Activated naive CD8-positive, alpha-beta T cell treated with anti-CD3 and anti-CD28 coated beads, Interleukin-2, amount 50 U/mL, for 24 hours (primary cell): Measurements from ENCODE around the gene TTC12.

Experiments used
- ATAC-seq: fragments of 150-1000 bp; cut with Tn5 transposase; one replicate; pipeline ENCODE4 v1.10.0; 2021
- DNase-seq: peaks from one replicate; pipeline ENCODE4 v3.0.0; 2021
- H3K27ac Mint-ChIP-seq: one replicate; pipeline ENCODE4 v1.8.0; 2021; ENCODE audit warnings: mild to moderate bottlenecking, mixed read lengths
- H3K27me3 Mint-ChIP-seq: one replicate; pipeline ENCODE4 v1.8.0; 2021; ENCODE audit warnings: mixed read lengths
- H3K36me3 Mint-ChIP-seq: one replicate; pipeline ENCODE4 v1.8.0; 2021; ENCODE audit warnings: low read depth, mixed read lengths
- H3K4me1 Mint-ChIP-seq: one replicate; pipeline ENCODE4 v1.8.0; 2021; ENCODE audit warnings: mixed read lengths
- H3K4me3 Mint-ChIP-seq: one replicate; pipeline ENCODE4 v1.8.0; 2021; ENCODE audit warnings: mild to moderate bottlenecking, moderate library complexity, mixed read lengths
- H3K9me3 Mint-ChIP-seq: one replicate; pipeline ENCODE4 v1.8.0; 2021; ENCODE audit warnings: mixed read lengths

The TTC12 gene

GRCh38 chr11:113331441-113331840 is 17.1 kb downstream of the TTC12 start:
- Mint-ChIP-seq H3K27ac (no peak overlapping the region), H3K9me3 (no peaks in the 10 kb centered on the region), H3K27me3 (no peaks in the 10 kb centered on the region), H3K36me3 (peaks cover 32% of the 10 kb centered on the region), H3K4me3 (no peak overlapping the region), H3K4me1 (peaks cover 11% of the 10 kb centered on the region)
- DNase-seq, result no peak
- ATAC-seq, result no peak

GRCh38 chr11:113332023-113332422 is 17.6 kb downstream of the TTC12 start:
- H3K9me3 Mint-ChIP-seq, result no peaks in the 10 kb centered on the region
- DNase-seq (no peak), ATAC-seq (no peak)
- H3K36me3 Mint-ChIP-seq, result peaks cover 34% of the 10 kb centered on the region
- H3K4me3 Mint-ChIP-seq, result no peak overlapping the region
- peaks cover 11% of the 10 kb centered on the region for H3K4me1 Mint-ChIP-seq
- no peak overlapping the region for H3K27ac Mint-ChIP-seq
- no peaks in the 10 kb centered on the region for H3K27me3 Mint-ChIP-seq

- H3K27ac Mint-ChIP-seq, result peak overlapping the region; percentile 9
- H3K9me3 Mint-ChIP-seq, result no peaks in the 10 kb centered on the region
- ATAC-seq (peak; percentile 66), DNase-seq (no peak)
- no peak overlapping the region for H3K4me3 Mint-ChIP-seq
- H3K4me1 Mint-ChIP-seq, result peaks cover 11% of the 10 kb centered on the region
- H3K36me3 Mint-ChIP-seq, result peaks cover 36% of the 10 kb centered on the region
- H3K27me3 Mint-ChIP-seq, result no peaks in the 10 kb centered on the region
Observed at GRCh38 chr11:113332638-113333329, 18.4 kb downstream of the TTC12 start.

GRCh38 chr11:113334183-113334582 is 19.8 kb downstream of the TTC12 start:
- no peaks in the 10 kb centered on the region for H3K9me3 Mint-ChIP-seq
- no peak for ATAC-seq
- no peaks in the 10 kb centered on the region for H3K27me3 Mint-ChIP-seq
- no peak overlapping the region for H3K4me3 Mint-ChIP-seq
- H3K36me3 Mint-ChIP-seq, result peaks cover 31% of the 10 kb centered on the region
- H3K4me1 Mint-ChIP-seq, result peaks cover 11% of the 10 kb centered on the region
- no peak overlapping the region for H3K27ac Mint-ChIP-seq
- DNase-seq, result no peak

DNA sequence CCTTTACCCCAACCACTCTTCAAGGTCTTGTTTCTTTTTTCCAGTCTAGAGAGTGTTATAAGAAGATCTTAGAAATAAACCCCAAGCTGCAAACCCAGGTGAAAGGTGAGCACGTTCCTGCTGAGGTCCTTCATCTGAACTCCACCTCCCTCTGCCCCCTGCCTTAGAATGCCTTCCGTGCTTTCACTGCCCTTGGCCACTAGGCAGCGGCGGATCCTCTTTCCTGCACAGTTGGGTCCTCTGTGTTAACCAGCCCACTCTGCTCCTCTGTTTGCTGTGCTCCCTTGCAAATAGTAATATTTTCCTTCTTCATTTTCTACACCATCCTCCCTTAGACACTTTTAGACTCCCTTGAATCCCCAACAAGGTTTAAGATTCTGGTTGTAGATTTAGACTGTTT is 24.3 kb downstream of the TTC12 start:
- no peak overlapping the region for H3K4me3 Mint-ChIP-seq
- ATAC-seq (no peak), DNase-seq (no peak)
- H3K27me3 Mint-ChIP-seq, result no peaks in the 10 kb centered on the region
- H3K9me3 Mint-ChIP-seq, result no peaks in the 10 kb centered on the region
- H3K4me1 Mint-ChIP-seq, result no peaks in the 10 kb centered on the region
- peaks cover 35% of the 10 kb centered on the region for H3K36me3 Mint-ChIP-seq
- H3K27ac Mint-ChIP-seq, result no peak overlapping the region

DNA sequence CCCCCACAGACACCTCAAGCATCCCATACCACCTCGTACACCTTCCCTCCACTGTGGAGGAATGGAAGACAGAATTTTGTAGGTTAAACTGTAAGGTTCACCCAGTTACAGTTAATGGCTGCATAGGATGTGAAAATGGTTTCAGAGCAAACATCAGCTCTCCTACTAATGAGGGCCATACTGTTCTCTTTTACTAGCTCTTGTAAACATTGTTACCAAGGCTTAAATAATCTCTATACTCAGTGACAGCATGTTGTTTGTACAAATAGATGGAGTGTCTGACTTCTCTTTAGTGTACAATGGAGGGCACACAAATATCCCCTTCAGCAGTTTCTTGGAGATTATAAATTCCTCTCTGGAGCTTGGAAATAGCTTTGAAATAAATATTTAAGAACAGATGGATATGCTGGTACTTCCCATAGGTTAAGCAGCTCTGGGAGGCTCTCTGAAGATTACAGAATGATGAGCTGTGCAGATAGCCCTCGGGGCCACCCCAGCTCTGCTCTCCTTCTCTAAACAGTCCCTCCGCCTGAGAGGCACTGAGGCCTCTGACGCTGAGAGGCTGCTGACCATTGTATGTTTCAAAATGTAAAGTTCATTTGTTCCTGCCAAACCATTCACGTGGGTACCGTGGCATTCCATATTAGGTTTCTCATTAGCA is 25.7 kb downstream of the TTC12 start:
- DNase-seq (no peak), ATAC-seq (no peak)
- H3K9me3 Mint-ChIP-seq, result no peaks in the 10 kb centered on the region
- no peak overlapping the region for H3K4me3 Mint-ChIP-seq
- no peak overlapping the region for H3K27ac Mint-ChIP-seq
- H3K4me1 Mint-ChIP-seq, result no peaks in the 10 kb centered on the region
- peaks cover 42% of the 10 kb centered on the region for H3K36me3 Mint-ChIP-seq
- no peaks in the 10 kb centered on the region for H3K27me3 Mint-ChIP-seq

DNA sequence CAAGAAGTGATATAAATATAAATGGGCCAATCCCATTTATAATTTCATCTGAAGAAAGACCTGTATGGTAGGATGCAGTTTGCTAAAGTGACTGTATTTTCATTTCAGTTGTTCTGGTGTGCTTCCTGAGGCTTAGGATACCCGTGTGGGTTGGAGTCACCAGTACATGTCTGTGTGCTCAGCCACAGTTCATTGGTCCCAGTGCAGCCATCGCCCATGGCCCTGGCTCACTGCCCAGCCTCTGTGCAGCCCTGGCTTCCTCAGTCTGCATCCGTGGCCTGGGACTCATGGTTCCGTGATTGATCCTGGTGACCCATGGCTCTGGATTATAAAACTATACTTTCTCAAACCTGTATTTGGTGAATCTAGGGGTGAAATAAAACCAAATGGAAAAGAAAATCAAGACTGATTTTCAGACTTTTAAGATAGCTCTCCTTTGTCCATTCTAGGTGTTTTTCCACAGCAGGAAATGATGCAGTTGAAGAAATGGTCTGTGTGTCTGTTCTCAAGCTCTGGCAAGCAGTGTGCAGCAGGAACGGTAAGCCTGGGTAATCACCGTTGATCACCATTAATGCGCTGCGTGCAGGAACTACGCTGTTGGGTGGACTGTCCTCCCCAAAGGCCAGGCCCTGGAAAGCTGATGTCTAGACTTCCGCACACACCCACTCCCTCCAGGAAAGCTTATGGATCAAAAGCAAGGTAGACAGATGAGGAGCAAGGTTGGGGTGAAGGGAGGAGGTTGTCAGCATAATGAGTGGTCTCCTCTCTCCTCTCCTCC is 27.2 kb downstream of the TTC12 start:
- Mint-ChIP-seq H3K27me3 (no peaks in the 10 kb centered on the region), H3K4me3 (no peak overlapping the region), H3K36me3 (peaks cover 27% of the 10 kb centered on the region), H3K4me1 (no peaks in the 10 kb centered on the region), H3K27ac (no peak overlapping the region), H3K9me3 (no peaks in the 10 kb centered on the region)
- ATAC-seq (no peak), DNase-seq (no peak)

- Mint-ChIP-seq H3K27ac (no peak overlapping the region), H3K4me3 (no peak overlapping the region), H3K36me3 (peaks cover 23% of the 10 kb centered on the region), H3K27me3 (no peaks in the 10 kb centered on the region), H3K9me3 (no peaks in the 10 kb centered on the region), H3K4me1 (no peaks in the 10 kb centered on the region)
- DNase-seq (no peak), ATAC-seq (no peak)
Observed at GRCh38 chr11:113345978-113346377, 31.6 kb downstream of the TTC12 start.

- Mint-ChIP-seq H3K4me3 (no peak overlapping the region), H3K36me3 (peaks cover 33% of the 10 kb centered on the region), H3K27me3 (no peaks in the 10 kb centered on the region), H3K4me1 (no peaks in the 10 kb centered on the region), H3K27ac (no peak overlapping the region), H3K9me3 (peaks cover 4% of the 10 kb centered on the region)
- DNase-seq (no peak), ATAC-seq (no peak)
Observed at GRCh38 chr11:113349528-113349927, 35.1 kb downstream of the TTC12 start.

- H3K27me3 Mint-ChIP-seq, result no peaks in the 10 kb centered on the region
- DNase-seq (no peak), ATAC-seq (no peak)
Observed at GRCh38 chr11:113350336-113351067, 36.1 kb downstream of the TTC12 start.

GRCh38 chr11:113351068-113351450 is 36.7 kb downstream of the TTC12 start:
- H3K4me1 Mint-ChIP-seq, result no peaks in the 10 kb centered on the region
- H3K36me3 Mint-ChIP-seq, result peaks cover 46% of the 10 kb centered on the region
- ATAC-seq (no peak), DNase-seq (no peak)
- H3K27me3 Mint-ChIP-seq, result no peaks in the 10 kb centered on the region
- H3K9me3 Mint-ChIP-seq, result peaks cover 18% of the 10 kb centered on the region
- no peak overlapping the region for H3K4me3 Mint-ChIP-seq
- H3K27ac Mint-ChIP-seq, result no peak overlapping the region

More at GRCh38 chr11:113350336-113351067, 36.1 kb downstream of the TTC12 start:
- H3K36me3 Mint-ChIP-seq, result peaks cover 41% of the 10 kb centered on the region
- no peak overlapping the region for H3K27ac Mint-ChIP-seq
- H3K9me3 Mint-ChIP-seq, result peaks cover 14% of the 10 kb centered on the region
- no peak overlapping the region for H3K4me3 Mint-ChIP-seq
- H3K4me1 Mint-ChIP-seq, result no peaks in the 10 kb centered on the region

GRCh38 chr11:113351480-113351879 is 37.1 kb downstream of the TTC12 start:
- Mint-ChIP-seq H3K4me1 (no peaks in the 10 kb centered on the region), H3K36me3 (peaks cover 50% of the 10 kb centered on the region), H3K27ac (no peak overlapping the region), H3K27me3 (no peaks in the 10 kb centered on the region), H3K4me3 (no peak overlapping the region), H3K9me3 (peaks cover 22% of the 10 kb centered on the region)
- DNase-seq, result no peak
- ATAC-seq, result no peak

DNA sequence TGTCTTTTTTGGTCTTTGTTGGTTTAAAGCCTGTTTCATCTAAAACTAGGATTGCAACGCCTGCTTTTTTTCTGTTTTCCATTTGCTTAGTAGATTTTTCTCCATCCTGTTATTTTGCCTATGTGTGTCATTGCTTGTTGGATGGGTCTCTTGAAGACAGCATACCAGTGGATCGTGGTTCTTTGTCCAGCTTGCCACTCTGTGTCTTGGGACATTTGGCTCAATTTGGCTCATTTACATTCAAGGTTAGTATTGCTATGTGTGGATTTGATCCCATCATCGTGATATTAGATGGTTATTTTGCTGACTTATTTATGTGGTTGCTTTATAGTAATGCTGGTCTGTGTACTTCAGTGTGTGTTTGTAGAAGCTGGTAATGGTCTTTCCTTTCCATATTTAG is 41.8 kb downstream of the TTC12 start:
- Mint-ChIP-seq H3K27me3 (no peaks in the 10 kb centered on the region), H3K4me3 (no peak overlapping the region), H3K27ac (no peak overlapping the region), H3K9me3 (peaks cover 27% of the 10 kb centered on the region), H3K36me3 (peaks cover 70% of the 10 kb centered on the region), H3K4me1 (no peaks in the 10 kb centered on the region)
- ATAC-seq (no peak), DNase-seq (no peak)

GRCh38 chr11:113363406-113363805 is 49.0 kb downstream of the TTC12 start:
- no peak for DNase-seq
- Mint-ChIP-seq H3K9me3 (no peaks in the 10 kb centered on the region), H3K36me3 (peaks cover 25% of the 10 kb centered on the region), H3K4me1 (peaks cover 23% of the 10 kb centered on the region), H3K27me3 (no peaks in the 10 kb centered on the region), H3K4me3 (no peak overlapping the region), H3K27ac (no peak overlapping the region)
- no peak for ATAC-seq
